Hematopoietic multipotent progenitor cell treated with erythropoietin and hydrocortisone succinate and interleukin-3 and kit ligand, for 8 days (in vitro differentiated cells): ENCODE measurements around the gene FOCAD.
A peak's percentile ranks its signal among the peaks of the same experiment; 100 is the strongest.

ENCODE experiments used
- DNase-seq: peaks from one replicate; pipeline ENCODE4 v3.0.0-alpha.2; 2015

Gene FOCAD

GRCh38 chr9:21027295-21027694 is 343.2 kb downstream of the FOCAD start:
- DNase-seq = no peak

GRCh38 chr9:21028466-21028865 is 344.4 kb downstream of the FOCAD start:
- DNase-seq = no peak

- no peak for DNase-seq
Observed at GRCh38 chr9:21029661-21030060, 345.6 kb downstream of the FOCAD start.

- peak; percentile 60 for DNase-seq
Observed at GRCh38 chr9:21030389-21031035, 346.5 kb downstream of the FOCAD start.

GRCh38 chr9:21031091-21031807 is 347.2 kb downstream of the FOCAD start, which contains the start of gene HACD4:
Gene HACD4, minus strand, starts transcription at chr9:21031640. Its CDS starts 50 bp downstream, at chr9:21031590.
- peak; percentile 70 for DNase-seq

GRCh38 chr9:21031808-21032183 is 347.7 kb downstream of the FOCAD start:
- DNase-seq = no peak

- DNase-seq = no peak
Observed at GRCh38 chr9:21037278-21037677, 353.2 kb downstream of the FOCAD start.

- no peak for DNase-seq
Observed at GRCh38 chr9:21039302-21039701, 355.2 kb downstream of the FOCAD start.

GRCh38 chr9:21042466-21042865 is 358.4 kb downstream of the FOCAD start:
- DNase-seq = no peak

GRCh38 chr9:21043841-21044240 is 359.8 kb downstream of the FOCAD start:
- DNase-seq = no peak
